ENCODE results near the gene RASGRF1.

DNA sequence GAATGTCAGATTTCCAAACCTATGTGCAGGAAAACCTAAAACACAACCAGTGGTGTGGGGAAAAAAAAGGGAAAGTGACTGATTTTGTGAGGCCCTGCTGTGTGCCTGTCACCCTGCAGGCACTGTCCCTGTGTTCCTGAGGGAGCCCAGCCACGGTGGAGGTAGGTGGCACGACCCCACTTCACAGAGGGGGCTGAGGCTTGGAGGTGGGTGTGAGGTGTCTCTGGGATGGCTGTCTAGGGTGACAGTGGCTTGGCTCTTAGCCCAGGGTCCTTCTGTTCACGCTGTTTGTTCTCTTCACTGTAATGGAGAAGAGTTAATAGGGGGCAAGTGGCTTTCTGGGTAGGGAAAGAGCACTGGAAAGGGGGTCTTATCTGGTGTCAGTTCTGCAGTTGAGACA is 22.6 kb downstream of the RASGRF1 start:
- no peak for TF ChIP-seq PKNOX1 (IDR thresholded peaks at IDR 0.05)
- no peak for TF ChIP-seq FOXK2 (IDR thresholded peaks at IDR 0.05)
- TF ChIP-seq SP1 (IDR thresholded peaks at IDR 0.05) = no peak
